GM21786 (cell line): Measurements from ENCODE around the gene CDH5.
"Not testable (repeated sequence)": the region's sequence is repeated elsewhere in the genome, so short reads cannot be mapped to it uniquely, and the experiment has no call there.

Experiments
- ATAC-seq: cut with Tn5 transposase; IDR thresholded peaks from one replicate; pipeline ENCODE4 v1.9.1; 2021; ENCODE audit not compliant: unreplicated experiment

CDH5 gene

GRCh38 chr16:66366433-66367299 lies at the start of gene CDH5:
Gene CDH5 (plus strand): TSS chr16:66366691. CDS start chr16:66379338, 12,647 bp downstream.
- ATAC-seq, result no peak

- ATAC-seq, result no peak
These were observed 48.0 kb upstream of the CDH5 start for GRCh38 chr16:66318505-66318904.

DNA sequence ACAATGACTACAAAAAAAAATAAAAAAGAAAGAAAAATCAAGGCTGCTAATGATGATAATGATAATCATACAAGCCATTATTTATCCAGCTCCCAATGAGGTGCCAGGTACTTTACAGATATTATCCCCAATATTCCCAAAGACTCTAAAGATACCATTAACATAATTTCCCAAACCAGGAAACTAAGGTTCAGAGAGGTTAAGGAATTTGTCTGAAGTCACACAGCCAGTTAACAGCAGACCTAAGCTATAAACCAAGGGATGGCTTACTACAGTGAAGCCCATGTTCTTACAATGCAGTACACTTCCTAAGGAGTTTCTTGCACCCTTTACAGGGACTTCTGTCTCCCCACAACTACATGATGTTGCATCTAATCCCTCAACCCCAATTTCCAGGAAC lies 45.7 kb upstream of the CDH5 start:
- no peak for ATAC-seq

- ATAC-seq, result no peak
These were observed 44.3 kb upstream of the CDH5 start for GRCh38 chr16:66322174-66322573.

- no peak for ATAC-seq
These were observed 41.5 kb upstream of the CDH5 start for GRCh38 chr16:66324815-66325515.

GRCh38 chr16:66325717-66326376 lies 40.6 kb upstream of the CDH5 start:
- no peak for ATAC-seq

DNA sequence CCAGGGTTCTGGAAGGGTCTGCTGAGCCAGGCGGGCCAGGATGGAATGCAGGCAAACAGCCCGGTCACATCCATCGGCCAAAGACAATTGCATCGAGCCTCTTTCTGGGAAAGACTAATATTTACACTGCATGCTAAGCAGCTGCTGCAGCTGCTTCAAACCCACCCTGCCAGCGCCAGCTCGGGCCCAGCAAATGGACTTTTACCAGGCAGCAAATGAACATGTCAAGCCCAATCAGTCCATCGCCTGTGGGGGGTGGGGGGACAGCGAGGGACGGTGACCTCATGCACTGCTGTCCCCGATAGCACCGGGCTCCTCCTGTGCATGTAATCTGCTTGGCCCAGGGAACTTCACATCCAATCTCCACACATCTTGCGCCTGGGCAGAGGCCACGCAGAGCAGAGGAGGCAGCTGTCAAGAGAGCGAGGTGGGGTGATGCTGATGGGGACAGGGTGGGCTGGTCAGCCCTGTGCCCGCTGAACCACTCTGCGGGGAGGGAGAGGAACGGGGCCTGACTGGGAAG lies 39.4 kb upstream of the CDH5 start:
- ATAC-seq, result no peak

GRCh38 chr16:66328282-66328681 lies 38.2 kb upstream of the CDH5 start:
- ATAC-seq, result no peak

- not testable (repeated sequence) for ATAC-seq
These were observed 35.0 kb upstream of the CDH5 start for GRCh38 chr16:66331464-66331863.

DNA sequence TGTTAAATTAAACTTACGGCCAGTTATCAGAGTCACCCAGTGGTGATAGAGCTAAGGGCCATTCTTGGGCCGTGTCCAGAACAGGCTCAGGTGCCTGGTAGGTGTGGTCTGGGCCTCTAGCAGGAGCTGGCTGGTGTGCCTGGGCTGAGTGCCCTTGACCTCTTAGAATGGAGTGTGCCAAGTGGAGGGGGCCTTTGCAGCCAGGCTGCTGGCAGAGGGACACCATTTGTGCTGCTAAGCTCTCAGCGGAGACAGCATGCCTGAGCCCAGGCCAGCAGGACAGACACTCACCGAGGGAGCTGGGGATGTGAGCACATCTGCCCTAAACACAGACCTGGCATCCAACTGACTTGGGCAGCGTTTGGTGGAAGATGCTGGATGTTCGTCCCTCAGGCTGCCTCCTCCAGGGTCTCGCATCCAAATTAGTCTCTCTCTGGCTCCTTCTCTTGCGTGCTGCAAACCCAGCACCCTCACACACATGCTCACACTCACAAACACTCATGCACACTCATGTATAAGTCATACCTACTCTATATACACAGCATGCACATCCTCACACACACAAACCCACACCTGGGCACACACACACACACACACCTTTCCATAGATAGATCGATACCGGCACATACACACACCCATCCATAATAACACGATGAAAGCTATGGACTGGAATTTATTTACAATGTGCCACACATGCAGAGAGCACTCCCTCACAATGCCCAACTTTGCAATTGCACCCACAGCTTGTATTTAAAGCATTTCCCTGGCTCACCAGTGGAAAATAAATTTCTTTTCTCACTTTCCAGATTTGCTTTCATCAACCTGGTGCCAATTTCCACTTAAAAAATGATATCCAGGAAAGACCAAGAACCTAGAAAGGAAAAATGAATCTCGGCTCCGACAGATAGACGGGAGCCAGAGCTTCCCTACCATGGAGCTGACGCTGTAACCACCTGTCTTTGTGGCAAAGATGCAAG lies 33.6 kb upstream of the CDH5 start:
- ATAC-seq, result no peak

DNA sequence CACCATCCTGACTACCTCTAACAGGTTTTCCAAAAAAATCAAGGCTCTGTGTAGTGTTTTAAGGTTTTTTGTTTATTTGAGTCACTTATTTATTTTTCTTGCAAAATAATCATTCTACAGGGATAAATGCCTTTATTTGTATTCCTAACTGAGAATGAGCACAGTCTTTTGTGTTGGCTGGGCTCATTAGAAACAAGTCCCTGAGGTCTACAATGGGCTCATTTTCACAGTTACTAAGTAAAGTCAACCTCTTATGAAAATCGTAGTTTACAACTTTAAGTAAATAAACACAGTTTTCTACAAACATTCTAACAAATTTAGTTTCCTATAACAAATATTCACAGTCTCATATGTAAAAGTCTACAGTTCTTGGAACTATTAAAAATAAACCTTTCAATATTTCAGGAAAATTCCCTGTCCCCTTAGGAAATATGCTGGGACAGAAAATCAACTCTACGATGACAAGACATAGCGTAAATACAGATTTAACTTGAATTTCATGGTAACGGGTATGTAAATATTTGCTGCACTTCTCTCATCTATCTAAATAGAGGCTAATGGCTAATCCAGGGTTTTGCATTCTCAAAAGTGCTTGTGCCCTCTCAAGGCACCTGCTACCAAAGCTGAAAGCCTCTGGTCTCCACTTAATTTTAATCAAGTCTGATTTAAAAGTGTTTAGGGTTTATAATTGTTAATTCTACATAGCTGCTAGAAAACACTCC lies 31.5 kb upstream of the CDH5 start:
- ATAC-seq, result no peak

GRCh38 chr16:66335704-66336329 lies 30.7 kb upstream of the CDH5 start:
- no peak for ATAC-seq

DNA sequence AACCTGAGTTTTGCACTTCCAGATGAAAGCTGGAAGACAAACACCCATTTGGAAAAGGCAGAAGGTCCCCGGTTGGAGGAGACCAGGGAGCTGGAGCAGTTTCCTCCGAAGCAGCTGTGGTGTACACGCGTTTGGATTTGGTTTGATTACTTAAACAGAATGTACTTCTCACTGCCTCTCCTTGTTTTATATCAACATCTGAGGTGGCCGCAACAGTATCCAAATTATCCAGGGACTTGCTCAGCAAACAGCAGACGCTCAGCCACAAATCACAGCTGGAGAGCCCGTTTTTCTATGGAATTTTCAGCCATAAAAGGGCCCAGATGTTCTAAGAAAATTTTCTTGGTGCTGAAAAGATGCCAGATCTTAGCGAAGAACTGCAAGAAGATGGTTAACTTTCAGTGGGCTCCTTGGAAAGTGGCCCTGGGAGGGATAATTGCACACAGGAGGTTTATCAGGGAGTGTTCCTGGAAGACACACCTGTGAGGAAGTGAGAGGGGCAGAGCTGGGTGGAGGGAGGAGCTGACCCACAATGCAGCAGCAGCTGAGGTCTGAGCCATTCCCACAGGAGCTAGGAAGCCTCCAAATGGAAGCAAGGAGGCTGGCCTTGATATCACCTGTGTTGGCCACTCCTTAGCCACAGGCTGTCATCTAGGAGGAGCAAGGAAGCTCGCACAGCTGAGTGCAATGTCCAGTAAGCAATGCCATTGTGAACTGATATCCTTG lies 28.9 kb upstream of the CDH5 start:
- no peak for ATAC-seq

- ATAC-seq, result no peak
These were observed 24.1 kb upstream of the CDH5 start for GRCh38 chr16:66342294-66342900.

GRCh38 chr16:66344533-66345145 lies 21.9 kb upstream of the CDH5 start:
- ATAC-seq, result no peak

GRCh38 chr16:66346221-66346620 lies 20.3 kb upstream of the CDH5 start:
- no peak for ATAC-seq

GRCh38 chr16:66352304-66352703 lies 14.2 kb upstream of the CDH5 start:
- no peak for ATAC-seq

DNA sequence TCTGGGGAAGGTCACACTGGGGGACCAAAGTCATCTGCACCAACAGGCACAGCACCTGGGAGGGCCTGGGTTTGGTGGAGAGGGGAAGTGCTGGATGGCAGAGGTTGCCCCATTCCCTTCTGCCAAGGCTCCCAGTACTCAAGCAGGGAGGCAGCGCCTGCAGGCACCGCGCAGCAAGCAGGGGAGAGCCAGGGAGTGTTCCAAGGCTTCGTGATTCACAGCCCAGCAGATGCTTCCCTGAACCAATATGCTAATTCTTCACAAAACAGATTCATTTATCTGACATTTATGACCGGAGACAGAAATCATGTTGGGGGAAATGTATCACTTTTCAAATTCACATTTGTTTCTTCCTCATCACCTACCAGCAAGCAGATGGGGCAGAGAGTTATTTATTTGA lies 13.4 kb upstream of the CDH5 start:
- no peak for ATAC-seq
